K562 (cell line): Measurements from ENCODE around the gene ARHGAP25. TPM values are rescaled to one million over a fixed set of nuclear protein-coding genes. Genes with fewer than 3 reads are reported as not detected.
A peak's percentile ranks its signal among the peaks of the same experiment; 100 is the strongest.

Experiments
- ATAC-seq: fragments of 200-7000 bp; cut with Tn5 transposase; 3 replicates; pipeline ENCODE4 v1.9.1; 2020; ENCODE audit warnings: moderate library complexity
- BruUV-seq: library from RNA; stranded (reverse); fragments of 400-500 nt; replicated peaks from 2 replicates; lab custom pipeline; 2021; lab: Mats Ljungman, UMichigan
- CTCF ChIA-PET: fragments of 300-600 bp; formaldehyde crosslinking; extraction: SDS; loops from one replicate; lab custom pipeline; 2021; ENCODE audit warnings: low intra/inter-chr PET ratio; lab: Yijun Ruan, JAX
- POLR2A ChIA-PET: fragments of 300-600, 350-650 bp; sonication (Branson Sonifier 250); formaldehyde crosslinking; extraction: SDS; loops from one replicate; lab custom pipeline; 2021; ENCODE audit warnings: antibody characterized with exemption, inconsistent platforms; lab: Yijun Ruan, JAX
- DNase-seq, 4 experiments: peaks; one replicate each; pipeline versions ENCODE4 v3.0.0 to v3.0.0-alpha.2; 2011 to 2018; ENCODE audit warnings: low spot score in 3 of 4, mixed read lengths in 3 of 4; ENCODE audit errors: extremely low read depth in 1 of 4
- FAIRE-seq: peaks from 2 replicates; lab custom pipeline; 2011; peaks lifted over from hg19 to GRCh38; lab: Jason Lieb, UNC
- H2AFZ ChIP-seq: 2 replicates; pipeline ENCODE4 v1.6.0; 2011; ENCODE audit warnings: low read depth, low read length, control low read depth, inconsistent platforms
- H3K27ac ChIP-seq: fragments of 200-600 bp; 3 replicates; pipeline ENCODE4 v1.8.0; 2011; ENCODE audit warnings: low read depth, mild to moderate bottlenecking, control low read depth, inconsistent platforms, low read length, moderate library complexity, mixed read lengths; ENCODE audit errors: extremely low read depth
- H3K27me3 ChIP-seq, 2 experiments: fragments of 300-600 bp in 1 of 2; 2 replicates in 1 of 2; 3 replicates in 1 of 2; pipeline versions ENCODE4 v1.6.0 to v1.8.0; 2011; ENCODE audit warnings: inconsistent platforms in 2 of 2, low read length in 2 of 2, mild to moderate bottlenecking in 1 of 2, mixed read lengths in 1 of 2, moderate library complexity in 1 of 2; ENCODE audit not compliant: control insufficient read depth in 2 of 2, insufficient read depth in 2 of 2
- H3K36me3 ChIP-seq: fragments of 300-600 bp; 3 replicates; pipeline ENCODE4 v1.8.0; 2011; ENCODE audit warnings: mild to moderate bottlenecking, low read length, inconsistent platforms; ENCODE audit not compliant: control insufficient read depth, insufficient read depth
- H3K4me1 ChIP-seq, 2 experiments: fragments of 200-600 bp in 1 of 2; replicated peaks in 1 of 2; 2 replicates in 1 of 2; 3 replicates in 1 of 2; pipeline versions ENCODE4 v1.5.1 to v1.8.0; 2011; ENCODE audit warnings: inconsistent platforms in 2 of 2, low read length in 2 of 2, mild to moderate bottlenecking in 1 of 2, mixed read lengths in 1 of 2, moderate library complexity in 1 of 2; ENCODE audit not compliant: control insufficient read depth in 2 of 2, insufficient read depth in 2 of 2
- H3K4me2 ChIP-seq: 2 replicates; pipeline ENCODE4 v1.6.1; 2011; ENCODE audit warnings: low read length, control low read depth, inconsistent platforms, mixed read lengths; ENCODE audit not compliant: insufficient read depth
- H3K4me3 ChIP-seq: fragments of 200-600 bp; sonication (generic), shearing (Covaris generic); 2 replicates; pipeline ENCODE4 v1.5.1; 2016; ENCODE audit warnings: control low read depth, inconsistent platforms
- H3K79me2 ChIP-seq: fragments of 200-600 bp; 3 replicates; pipeline ENCODE4 v1.8.0; 2011; ENCODE audit warnings: low read length, inconsistent platforms; ENCODE audit not compliant: control insufficient read depth, insufficient read depth
- H3K9ac ChIP-seq, 2 experiments: 2 replicates each; pipeline versions ENCODE4 v1.6.0 to v1.6.1; 2011; ENCODE audit warnings: low read depth in 2 of 2, low read length in 2 of 2, control low read depth in 1 of 2, inconsistent platforms in 1 of 2, mild to moderate bottlenecking in 1 of 2, mixed read lengths in 1 of 2; ENCODE audit not compliant: insufficient read depth in 1 of 2
- H3K9me1 ChIP-seq: one replicate; pipeline ENCODE4 v1.6.0; 2011; ENCODE audit warnings: inconsistent platforms, mild to moderate bottlenecking, low read length, moderate library complexity; ENCODE audit not compliant: control insufficient read depth, insufficient read depth
- H3K9me3 ChIP-seq: replicated peaks from 2 replicates; pipeline ENCODE4 v1.5.1; 2011; ENCODE audit warnings: low read depth, low read length, inconsistent platforms; ENCODE audit not compliant: control insufficient read depth, insufficient read depth
- H4K20me1 ChIP-seq: replicated peaks from 2 replicates; pipeline ENCODE4 v1.6.1; 2011; ENCODE audit warnings: low read length, inconsistent platforms, mixed read lengths; ENCODE audit not compliant: control insufficient read depth, insufficient read depth
- HNRNPK ChIP-seq: fragments of 200-400 bp; formaldehyde crosslinking; IDR thresholded peaks from one replicate; pipeline ENCODE4 v1.6.1; 2018; ENCODE audit warnings: mild to moderate bottlenecking, low read depth, low read length; ENCODE audit not compliant: poor library complexity, severe bottlenecking
- MAFG ChIP-seq: fragments of 450-650 bp; conservative IDR thresholded peaks from 2 replicates; pipeline ENCODE4 v1.6.1; 2016; ENCODE audit warnings: missing genetic modification characterization, missing compliant biosample characterization
- PBX2 ChIP-seq, 2 experiments: IDR thresholded peaks in 1 of 2; conservative IDR thresholded peaks in 1 of 2; 2 replicates each; pipeline ENCODE4 v1.6.1; 2016; ENCODE audit warnings: low read depth in 2 of 2, mild to moderate bottlenecking in 1 of 2, missing compliant biosample characterization in 1 of 2, missing genetic modification characterization in 1 of 2, moderate library complexity in 1 of 2
- ZNF274 ChIP-seq: IDR thresholded peaks from 2 replicates; pipeline ENCODE4 v1.6.1; 2011; ENCODE audit warnings: low read depth, mild to moderate bottlenecking, low read length, moderate library complexity, borderline replicate concordance
- ZNF316 ChIP-seq: fragments of 450-650 bp; IDR thresholded peaks from 2 replicates; pipeline ENCODE4 v1.6.1; 2016
- WGBS: fragments of 100-300 bp; shearing (Covaris generic); methylation state at CpG from one replicate; pipeline ENCODE4 v1.1.6; 2016; ENCODE audit warnings: low coverage, mixed read lengths; ENCODE audit not compliant: insufficient coverage; ENCODE audit errors: missing lambda C conversion rate; 5-methylcytosine and 5-hydroxymethylcytosine counted together
- in situ Hi-C: fragments of 300-500 bp; cut with MboI; formaldehyde crosslinking; loops from 4 replicates; pipeline ENCODE4 v1.15.0; 2018; ENCODE audit warnings: inconsistent platforms, mixed read lengths
- intact Hi-C: fragments of 100-400 bp; cut with micrococcal nuclease; formaldehyde crosslinking; loops from 2 replicates; pipeline ENCODE4 v1.14.2; 2022
- polyA plus RNA-seq, 8 experiments: library from polyadenylated mRNA; depleted of rRNA in 4 of 8; stranded (reverse) in 5 of 8; unstranded in 3 of 8; fragments of >200 nt; fragmentation: Nextera tagmentation in 2 of 8; fragmentation: Illumina TruSeq in 1 of 8; extraction: Ambion mirVana in 2 of 8; extraction: Trizol in 1 of 8; gene quantifications; 2 replicates each; pipeline versions ENCODE4 v1.2.1 to v1.2.3, GENCODE V29; 2011 to 2014; ENCODE audit warnings: inconsistent platforms in 1 of 8, missing spikeins in 1 of 8
- total RNA-seq, 7 experiments: library from RNA; depleted of rRNA in 6 of 7; stranded (reverse); fragments of >200 nt in 6 of 7; fragmentation: Illumina TruSeq in 2 of 7; extraction: Trizol in 2 of 7; gene quantifications; 2 replicates each; pipeline versions ENCODE4 v1.2.1 to v1.2.3, GENCODE V29; 2011 to 2021; ENCODE audit warnings: low replicate concordance in 1 of 7

ARHGAP25 gene
- total and polyA plus RNA-seq, 9 of the 15 experiments (the other 6 are each of a cell fraction or from before 2014, with no cell fraction given): 4.9 to 14.8 (median 10.7) TPM

- ChIA-PET POLR2A (interaction anchor here (0.9 to 1.5 kb wide), 4 partner anchors 11 to 19 kb away, joined by 3 to 5 read pairs (median 4); no protein-coding TSS in a partner anchor), CTCF (no interaction called here)
- Histone ChIP-seq H4K20me1 (no peaks in the 10 kb centered on the region), H3K79me2 (no peaks in the 10 kb centered on the region), H3K9me1 (no peaks in the 10 kb centered on the region), H3K4me3 (no peak overlapping the region), H3K36me3 (no peaks in the 10 kb centered on the region), H3K27me3 (no peaks in the 10 kb centered on the region), H3K9me3 (no peaks in the 10 kb centered on the region), H3K9ac (peak overlapping the region in 1 of 2 experiments; percentile 29; a peak in 1 of 4 replicates)
- no TSS peak for BruUV-seq
- WGBS: 76% methylated on average over 5 of the region's 5 CpGs
- intact Hi-C loops (loop anchor here (5.0 kb wide), 1 partner anchor 72 kb away; no protein-coding TSS in a partner anchor), in situ Hi-C loops (no loop called here)
- no peak for ATAC-seq
- TF ChIP-seq ZNF274: no peak
- TF ChIP-seq HNRNPK: no peak
- TF ChIP-seq PBX2 (CRISPR knock-in tag; IDR thresholded peaks at IDR 0.05; ENCODE audit: low read depth): no peak
- peak; percentile 29; the same call in 1 of the 2 replicates for TF ChIP-seq PBX2 (tag; conservative IDR thresholded peaks at IDR 0.05; ENCODE audit: low read depth)
- TF ChIP-seq MAFG (tag): 0 out of 2 replicates have a peak, but pooled peaks have one; percentile 18
- 0 out of 2 replicates have a peak, but pooled peaks have one; percentile 6 for TF ChIP-seq ZNF316
- TF ChIP-seq, all 486 proteins: peak for 3
- peak overlapping the region; percentile 69 for H2AFZ ChIP-seq
- no peak overlapping the region; the same call in none of the 2 replicates for H3K4me2 ChIP-seq
- H3K4me1 ChIP-seq: peaks cover 8 to 66% of the 10 kb centered on the region in 2 experiments
- no peak overlapping the region for H3K27ac ChIP-seq
- DNase-seq (no peak), FAIRE-seq (no peak)
Measured at GRCh38 chr2:68764806-68765311, 30.2 kb downstream of the ARHGAP25 start.
